Stomach (tissue), 4 donors: ENCODE measurements around the gene CHSY3.

ENCODE experiments used
- EP300 ChIP-seq: sonication (generic); formaldehyde crosslinking; IDR thresholded peaks from one replicate; pipeline ENCODE4 v1.6.1; 2017; ENCODE audit warnings: antibody characterized with exemption
- POLR2A ChIP-seq, 4 donors: fragments of 450-650 bp; IDR thresholded peaks; one replicate each; pipeline ENCODE4 v1.6.1; 2016; ENCODE audit warnings: antibody characterized with exemption in 4 of 4, control low read depth in 2 of 4, mild to moderate bottlenecking in 1 of 4, moderate library complexity in 1 of 4
- POLR2AphosphoS5 ChIP-seq, 3 donors: sonication (generic); formaldehyde crosslinking; IDR thresholded peaks; one replicate each; pipeline ENCODE4 v1.6.1; 2016; ENCODE audit warnings: antibody characterized with exemption in 3 of 3
- TF ChIP-seq, protein P1 (sequence below), 7 experiments: fragments of 450-650 bp in 4 of 7; fragments of 200-600 bp in 3 of 7; sonication (generic) in 3 of 7; IDR thresholded peaks; one replicate each; pipeline ENCODE4 v1.5.1; 2016 to 2019; ENCODE audit warnings: antibody characterized with exemption in 7 of 7, control low read depth in 2 of 7, mild to moderate bottlenecking in 1 of 7

DNA sequence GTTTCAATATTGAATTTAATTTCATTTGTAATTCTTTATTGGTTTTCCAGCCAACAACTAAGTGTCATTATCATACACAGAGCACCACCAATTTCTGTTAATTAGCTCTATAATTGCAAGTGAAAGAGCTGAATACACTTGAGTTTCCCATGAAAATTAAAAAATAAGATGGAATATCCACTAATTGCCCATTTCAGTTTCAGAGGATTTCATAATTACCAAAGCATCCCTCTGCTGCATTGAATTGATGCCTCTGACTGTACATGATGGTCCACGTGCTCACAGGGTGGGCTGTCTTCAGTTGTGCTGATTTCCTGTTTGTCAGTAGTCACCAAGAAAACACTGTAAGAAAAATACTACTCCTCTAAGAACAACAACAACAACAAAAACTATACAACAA lies 163.8 kb downstream of the CHSY3 start:
- TF ChIP-seq, protein P1, sequence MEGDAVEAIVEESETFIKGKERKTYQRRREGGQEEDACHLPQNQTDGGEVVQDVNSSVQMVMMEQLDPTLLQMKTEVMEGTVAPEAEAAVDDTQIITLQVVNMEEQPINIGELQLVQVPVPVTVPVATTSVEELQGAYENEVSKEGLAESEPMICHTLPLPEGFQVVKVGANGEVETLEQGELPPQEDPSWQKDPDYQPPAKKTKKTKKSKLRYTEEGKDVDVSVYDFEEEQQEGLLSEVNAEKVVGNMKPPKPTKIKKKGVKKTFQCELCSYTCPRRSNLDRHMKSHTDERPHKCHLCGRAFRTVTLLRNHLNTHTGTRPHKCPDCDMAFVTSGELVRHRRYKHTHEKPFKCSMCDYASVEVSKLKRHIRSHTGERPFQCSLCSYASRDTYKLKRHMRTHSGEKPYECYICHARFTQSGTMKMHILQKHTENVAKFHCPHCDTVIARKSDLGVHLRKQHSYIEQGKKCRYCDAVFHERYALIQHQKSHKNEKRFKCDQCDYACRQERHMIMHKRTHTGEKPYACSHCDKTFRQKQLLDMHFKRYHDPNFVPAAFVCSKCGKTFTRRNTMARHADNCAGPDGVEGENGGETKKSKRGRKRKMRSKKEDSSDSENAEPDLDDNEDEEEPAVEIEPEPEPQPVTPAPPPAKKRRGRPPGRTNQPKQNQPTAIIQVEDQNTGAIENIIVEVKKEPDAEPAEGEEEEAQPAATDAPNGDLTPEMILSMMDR (IDR thresholded peaks at IDR 0.05): no peak
- no peak for TF ChIP-seq POLR2A (IDR thresholded peaks at IDR 0.05)
- no peak for TF ChIP-seq EP300
- TF ChIP-seq POLR2AphosphoS5 (IDR thresholded peaks at IDR 0.05): no peak
